DMS114 treated with DMSO at 0.1 percent for 48 hours (cell line): ENCODE data around the gene SEC23IP.
"Not testable (repeated sequence)": the region's sequence is repeated elsewhere in the genome, so short reads cannot be mapped to it uniquely, and the experiment has no call there.

Experiments
- DNase-seq: peaks from one replicate; lab custom pipeline; 2025; ENCODE audit not compliant: unreplicated experiment; lab: John Stamatoyannopoulos, UW

Gene SEC23IP

GRCh38 chr10:119883901-119884611, 8.5 kb upstream of the SEC23IP start:
- not testable (repeated sequence) for DNase-seq

- DNase-seq, result not testable (repeated sequence)
Measured at GRCh38 chr10:119886070-119886469, 6.5 kb upstream of the SEC23IP start.

GRCh38 chr10:119888715-119889114, 3.8 kb upstream of the SEC23IP start:
- not testable (repeated sequence) for DNase-seq

DNA sequence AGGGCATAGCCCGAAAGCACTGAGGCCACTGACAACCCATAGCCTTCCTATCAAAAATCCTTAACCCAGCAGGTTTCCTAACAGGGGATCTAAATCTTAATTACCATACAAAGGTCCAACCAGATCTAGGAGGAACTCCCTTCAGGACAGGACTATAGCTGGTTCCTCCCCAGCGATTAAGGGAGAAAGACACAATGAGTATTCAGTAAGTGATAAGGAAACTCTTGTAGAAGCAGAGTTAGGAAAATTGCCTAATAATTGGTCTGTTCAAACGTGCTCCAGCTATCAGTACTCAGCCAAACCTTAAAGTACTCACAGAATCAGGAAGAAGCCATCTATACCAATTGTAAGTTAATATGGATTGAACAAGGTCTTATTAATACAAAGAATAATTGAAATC, 3.3 kb upstream of the SEC23IP start:
- not testable (repeated sequence) for DNase-seq

DNA sequence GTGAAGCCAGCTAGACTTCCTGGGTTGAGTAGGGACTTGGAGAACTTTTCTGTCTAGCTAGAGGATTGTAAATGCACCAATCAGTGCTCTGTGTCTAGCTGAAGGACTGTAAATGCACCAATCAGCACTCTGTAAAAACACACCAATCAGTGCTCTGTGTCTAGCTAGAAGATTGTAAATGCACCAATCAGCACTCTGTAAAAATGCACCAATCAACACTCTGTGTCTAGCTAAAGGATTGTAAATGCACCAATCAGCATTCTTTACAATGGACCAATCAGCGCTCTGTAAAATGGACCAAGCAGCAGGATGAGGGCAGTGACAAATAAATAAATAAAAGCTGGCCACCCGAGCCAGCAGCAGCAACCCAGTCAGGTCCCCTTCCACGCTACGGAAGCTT, 2.2 kb upstream of the SEC23IP start:
- DNase-seq, result not testable (repeated sequence)

DNA sequence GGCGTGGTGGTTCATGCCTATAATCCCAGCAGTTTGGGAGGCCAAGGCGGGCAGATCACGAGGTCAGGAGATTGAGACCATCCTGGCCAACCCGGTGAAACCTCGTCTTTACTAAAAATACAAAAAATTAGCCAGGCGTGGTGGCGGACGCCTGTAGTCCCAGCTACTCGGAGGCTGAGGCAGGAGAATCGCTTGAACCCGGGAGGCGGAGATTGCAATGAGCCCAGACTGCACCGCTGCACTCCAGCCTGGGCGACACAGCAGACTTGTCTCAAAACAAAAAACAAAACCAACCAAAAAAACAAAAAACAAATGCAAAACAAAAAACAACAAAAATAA, 712 bp upstream of the SEC23IP start:
- not testable (repeated sequence) for DNase-seq

- DNase-seq, result no peak
Measured at GRCh38 chr10:119893074-119893473, 544 bp downstream of the SEC23IP start.

- no peak for DNase-seq
Measured at GRCh38 chr10:119893845-119894427, 1.4 kb downstream of the SEC23IP start.

DNA sequence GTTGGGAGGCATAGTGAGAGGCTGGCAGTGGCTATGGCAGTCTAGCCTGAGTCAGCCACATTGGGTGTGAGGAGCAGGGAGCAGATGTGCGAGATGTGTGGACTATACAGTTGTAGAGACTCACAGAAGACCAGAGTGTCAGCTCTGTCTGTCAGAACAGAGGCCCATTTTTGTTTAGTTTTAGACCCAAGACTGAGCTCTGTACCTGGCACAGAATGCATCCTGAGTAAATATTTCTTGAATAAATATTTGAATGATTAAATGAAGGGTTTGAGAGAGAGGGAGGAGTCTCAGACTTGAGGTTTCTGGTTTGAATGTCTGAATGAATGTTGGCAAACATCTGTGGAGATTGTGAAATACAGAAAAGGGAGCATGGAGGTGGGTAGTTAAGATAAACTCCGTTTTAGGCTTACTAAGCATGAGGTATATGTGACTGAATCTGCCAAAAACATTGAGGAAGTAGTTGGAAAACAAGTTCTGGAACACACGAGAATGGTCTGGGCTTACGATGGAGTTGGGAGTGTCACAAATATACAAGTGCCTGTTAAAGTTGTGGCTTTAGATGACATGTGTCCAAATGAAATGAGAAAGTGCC, 3.6 kb downstream of the SEC23IP start:
- DNase-seq, result no peak

DNA sequence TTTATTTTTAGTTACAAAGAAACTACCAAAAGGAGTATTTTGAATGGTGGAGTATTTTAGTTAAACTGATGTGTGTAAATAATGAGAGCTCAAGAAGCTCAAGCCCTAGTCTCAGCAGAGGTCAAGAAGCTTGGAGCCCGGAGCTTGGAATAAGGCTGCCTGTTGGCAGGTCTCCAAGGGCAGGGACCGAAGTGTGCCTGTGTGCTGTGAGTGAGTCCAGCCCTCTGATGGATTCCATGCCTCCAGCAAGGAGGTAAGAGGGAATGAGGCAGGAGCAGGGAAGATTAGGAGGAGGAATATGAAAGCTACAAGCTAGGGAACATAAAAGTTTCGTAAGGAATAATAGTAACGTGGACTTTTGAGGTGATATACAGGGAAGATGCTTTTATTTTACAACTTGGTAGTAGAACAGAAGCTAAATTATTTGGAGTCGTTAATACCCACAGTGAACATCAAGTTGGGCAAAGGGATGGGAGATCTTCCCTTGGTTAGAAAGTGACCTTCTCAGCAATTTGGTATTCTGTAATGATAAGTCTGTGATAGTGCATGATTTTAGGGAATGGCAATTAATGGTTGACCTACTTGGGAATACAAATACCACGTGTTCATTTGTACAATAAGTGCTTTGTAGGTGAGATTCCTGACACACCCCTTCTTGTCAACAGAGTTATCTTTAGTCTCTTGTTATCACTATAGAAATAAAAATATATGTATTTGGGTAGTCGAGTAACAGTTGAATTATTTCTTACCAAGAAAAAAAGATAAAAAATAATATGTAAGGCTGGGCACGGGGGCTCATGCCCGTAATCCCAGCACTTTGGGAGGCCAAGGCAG, 4.6 kb downstream of the SEC23IP start:
- no peak for DNase-seq

- DNase-seq, result no peak
Measured at GRCh38 chr10:119898577-119898976, 6.0 kb downstream of the SEC23IP start.

GRCh38 chr10:119903946-119904666, 11.6 kb downstream of the SEC23IP start:
- no peak for DNase-seq

GRCh38 chr10:119907695-119908094, 15.2 kb downstream of the SEC23IP start:
- not testable (repeated sequence) for DNase-seq

- DNase-seq, result no peak
Measured at GRCh38 chr10:119908166-119908565, 15.6 kb downstream of the SEC23IP start.

- DNase-seq, result no peak
Measured at GRCh38 chr10:119910689-119911088, 18.2 kb downstream of the SEC23IP start.

GRCh38 chr10:119917777-119918176, 25.2 kb downstream of the SEC23IP start:
- no peak for DNase-seq

- DNase-seq, result no peak
Measured at GRCh38 chr10:119919271-119919670, 26.7 kb downstream of the SEC23IP start.

GRCh38 chr10:119919826-119920225, 27.3 kb downstream of the SEC23IP start:
- no peak for DNase-seq

DNA sequence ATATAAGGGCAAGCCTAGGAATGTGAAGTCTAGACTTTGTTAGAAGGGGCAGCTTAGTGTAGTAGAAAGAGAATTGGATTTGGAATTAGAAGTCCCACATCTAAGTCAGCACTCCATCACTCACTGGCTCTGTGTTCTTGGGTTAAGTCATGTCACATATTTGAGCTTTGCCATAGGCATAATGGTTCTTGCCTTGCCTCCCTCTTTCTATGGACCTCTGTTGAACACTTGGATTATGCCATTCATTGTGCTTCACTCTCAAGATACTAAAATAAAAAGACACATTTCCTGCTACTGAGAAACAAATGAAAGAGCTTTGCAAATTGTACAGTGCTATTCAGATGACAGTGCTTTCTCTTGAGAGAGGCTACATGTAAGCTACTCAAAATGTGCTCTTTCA, 35.9 kb downstream of the SEC23IP start:
- DNase-seq, result no peak

DNA sequence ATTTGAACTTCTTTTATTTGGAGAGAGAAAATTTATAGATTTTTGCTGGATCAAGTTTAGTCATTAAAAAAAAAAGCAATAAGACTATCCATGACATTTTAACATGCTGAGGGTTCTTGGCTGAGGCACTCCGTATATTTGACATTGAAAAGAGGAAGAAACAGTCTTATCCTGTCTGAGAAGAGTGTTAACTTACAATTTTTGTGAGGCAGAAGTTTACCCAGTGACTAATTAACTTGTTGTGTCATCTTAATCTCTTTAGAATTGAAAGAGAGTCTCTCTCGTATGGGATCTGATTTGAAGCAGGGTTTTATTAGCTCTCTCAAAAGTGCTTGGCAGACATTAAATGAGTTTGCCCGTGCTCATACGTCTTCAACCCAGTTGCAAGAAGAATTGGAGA, 39.3 kb downstream of the SEC23IP start:
- no peak for DNase-seq

- DNase-seq, result no peak
Measured at GRCh38 chr10:119932631-119933030, 40.1 kb downstream of the SEC23IP start.
